Muscle of arm (tissue), 12 donors: ENCODE data around the gene SCN9A. TPM values are rescaled to one million over a fixed set of nuclear protein-coding genes. Genes with fewer than 3 reads are reported as not detected.
"Not testable (repeated sequence)": the region's sequence is repeated elsewhere in the genome, so short reads cannot be mapped to it uniquely, and the experiment has no call there.

Source experiments
- DNase-seq: peaks from one replicate; pipeline ENCODE4 v3.0.0-alpha.2; 2013
- polyA plus RNA-seq, 12 donors: library from polyadenylated mRNA; unstranded; fragments of 120-200 nt; gene quantifications; one replicate each; pipeline ENCODE4 v1.2.1, GENCODE V29; 2013; ENCODE audit not compliant: insufficient read length in 12 of 12

Gene SCN9A
- polyA plus RNA-seq, 12 donors: 2.8 to 19.1 (median 4.2) TPM; not detected in 1

GRCh38 chr2:166376488-166376828 lies 714 bp upstream of the SCN9A start:
- no peak for DNase-seq

DNA sequence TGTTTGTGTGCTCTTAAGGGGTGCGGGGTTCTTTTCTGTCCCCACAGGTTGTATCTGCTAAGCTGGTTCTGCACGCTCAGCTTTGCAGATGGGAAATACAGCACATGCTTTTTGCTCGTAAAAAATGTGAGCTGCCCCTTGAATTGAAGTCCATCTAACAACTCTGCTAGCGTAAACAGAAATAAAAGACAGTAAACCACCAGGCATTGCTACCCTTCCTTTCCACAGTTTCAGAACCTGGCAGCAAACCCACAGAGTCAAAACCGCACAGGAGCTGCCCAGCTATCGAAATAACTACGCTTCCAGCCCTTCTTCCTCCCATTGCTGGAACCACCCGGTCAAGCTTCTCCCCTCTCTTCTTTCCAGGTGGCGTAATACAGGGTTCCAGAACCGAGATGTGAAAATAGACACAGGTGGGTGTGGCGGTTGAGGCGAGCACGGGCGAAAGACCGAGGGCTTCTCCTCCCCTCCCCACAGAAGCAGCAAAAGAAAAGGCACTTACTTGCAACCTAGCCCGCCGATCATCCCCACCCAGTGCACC lies 479 bp downstream of the SCN9A start:
- DNase-seq: peak; percentile 20

GRCh38 chr2:166373951-166374350 lies 1.8 kb downstream of the SCN9A start:
- DNase-seq: no peak

GRCh38 chr2:166373539-166373938 lies 2.2 kb downstream of the SCN9A start:
- no peak for DNase-seq

DNA sequence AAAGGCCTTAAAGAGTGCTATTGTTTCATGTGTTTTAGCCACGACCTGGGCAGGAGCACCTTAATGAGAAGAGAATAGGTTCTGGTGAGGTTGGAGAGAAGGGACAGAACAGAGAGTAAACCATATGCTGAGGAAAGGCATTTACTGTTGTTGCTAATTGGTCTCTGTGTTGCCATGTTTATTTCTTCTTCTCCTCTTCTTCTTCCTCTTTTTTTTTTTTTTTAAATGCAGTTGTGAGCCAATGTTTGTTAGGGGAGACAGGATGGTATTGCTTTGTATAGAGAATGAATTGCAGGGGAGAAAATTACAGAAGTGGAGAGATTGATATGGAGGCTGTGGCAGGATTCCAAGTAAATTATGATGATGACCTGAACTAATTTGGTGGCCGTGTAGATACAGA lies 2.6 kb downstream of the SCN9A start:
- DNase-seq: no peak

DNA sequence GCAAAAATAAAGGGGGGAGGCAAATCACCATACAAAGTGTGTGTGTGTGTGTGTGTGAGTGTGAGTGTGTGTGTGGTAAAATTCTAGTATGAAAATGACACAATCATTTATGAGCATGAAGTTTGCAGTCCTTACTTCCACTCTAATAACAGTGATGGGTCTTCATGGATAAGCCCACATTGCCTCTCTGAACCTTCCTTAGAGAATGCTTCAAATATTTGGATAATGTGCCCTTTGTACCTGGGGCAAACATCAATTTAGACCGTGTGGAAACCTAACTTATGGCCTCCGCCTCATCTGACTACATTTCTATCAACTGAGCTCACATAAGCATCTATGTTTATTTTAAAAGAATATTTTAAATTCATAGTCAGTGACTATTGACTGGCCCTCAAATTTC lies 3.7 kb downstream of the SCN9A start:
- DNase-seq: no peak

GRCh38 chr2:166365803-166366420 lies 9.8 kb downstream of the SCN9A start:
- no peak for DNase-seq

DNA sequence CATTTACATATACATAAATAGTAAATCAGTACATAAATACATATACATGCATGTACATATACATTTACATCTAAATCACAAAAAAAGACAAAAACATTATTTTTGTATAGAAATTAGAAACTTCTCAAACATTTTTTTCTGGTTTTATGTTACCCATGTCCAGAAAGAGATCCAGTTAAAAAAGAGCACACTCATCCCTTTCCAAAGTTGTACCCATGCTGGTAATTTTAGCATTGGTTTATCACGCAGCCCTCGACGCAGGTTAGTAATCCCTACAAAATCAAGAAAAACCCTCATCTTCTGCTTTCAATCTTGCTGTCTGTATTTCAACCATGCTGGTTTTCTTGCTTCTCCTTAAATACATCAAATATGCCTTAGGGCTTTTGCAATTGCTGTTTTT lies 10.5 kb downstream of the SCN9A start:
- DNase-seq: no peak

DNA sequence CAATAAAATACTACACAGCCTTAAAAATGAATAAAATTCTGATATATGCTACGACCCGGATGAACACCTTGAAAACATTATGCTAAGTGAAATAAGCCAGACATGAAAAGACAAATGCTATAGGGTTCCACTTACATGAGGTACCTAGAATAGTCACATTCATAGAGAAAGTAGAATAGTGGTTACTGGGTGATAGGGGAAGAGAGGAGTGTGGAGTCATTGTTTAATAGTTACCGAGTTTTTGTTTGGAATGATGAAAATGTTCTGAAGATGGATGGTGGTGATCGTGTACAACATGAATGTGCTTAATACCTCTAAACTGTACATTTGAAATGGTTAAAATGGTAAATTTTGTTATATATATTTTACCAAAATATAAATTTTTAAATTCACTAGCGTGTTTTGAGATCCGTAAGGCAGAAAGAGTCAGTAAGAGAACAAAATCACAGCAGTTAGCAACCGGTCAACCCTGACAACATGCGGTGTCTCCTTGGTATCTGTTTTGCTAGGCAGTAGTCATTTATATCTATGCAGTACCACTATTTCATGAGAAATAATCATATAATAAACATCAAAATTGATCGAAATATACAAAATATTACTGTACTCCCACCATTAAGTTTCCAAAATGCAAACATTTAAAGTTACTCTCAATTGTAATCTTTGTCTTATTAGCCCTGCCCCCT lies 11.1 kb downstream of the SCN9A start:
- no peak for DNase-seq

DNA sequence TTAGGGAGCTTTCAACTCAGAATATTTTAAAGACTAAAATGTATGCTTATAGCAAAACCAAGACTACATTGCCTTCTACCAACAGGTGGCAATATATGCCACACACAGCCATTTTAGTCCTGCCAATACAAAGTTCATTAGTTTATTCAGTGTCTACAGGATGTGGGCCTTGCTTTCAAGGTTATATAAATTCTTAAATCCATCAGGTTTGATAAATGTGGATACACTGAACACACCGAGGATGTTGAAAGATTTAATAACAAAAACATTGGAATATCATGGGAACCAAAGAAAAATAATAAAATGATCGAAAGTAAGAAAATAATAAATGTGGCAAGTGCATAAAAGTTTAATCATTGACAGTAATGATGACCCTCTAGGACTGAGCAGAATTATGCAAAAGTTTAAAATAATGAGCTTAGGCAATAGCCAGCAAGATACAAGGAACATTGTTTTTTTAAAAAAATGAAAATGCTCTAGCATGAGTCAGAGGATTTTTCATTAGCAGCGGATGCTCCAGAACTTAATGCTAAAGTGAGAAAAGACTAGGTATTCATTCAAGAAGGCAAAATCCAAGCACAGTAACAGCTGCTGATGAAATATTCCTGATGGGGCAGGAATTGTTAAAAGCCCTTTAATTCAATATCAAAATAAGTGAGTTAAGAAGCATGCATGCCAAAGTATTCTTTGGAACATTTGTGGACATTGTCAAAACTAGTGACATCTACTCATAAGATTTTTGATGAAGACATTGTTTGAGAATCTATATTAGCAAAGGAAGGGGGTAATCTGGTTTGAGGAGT lies 14.2 kb downstream of the SCN9A start:
- no peak for DNase-seq

DNA sequence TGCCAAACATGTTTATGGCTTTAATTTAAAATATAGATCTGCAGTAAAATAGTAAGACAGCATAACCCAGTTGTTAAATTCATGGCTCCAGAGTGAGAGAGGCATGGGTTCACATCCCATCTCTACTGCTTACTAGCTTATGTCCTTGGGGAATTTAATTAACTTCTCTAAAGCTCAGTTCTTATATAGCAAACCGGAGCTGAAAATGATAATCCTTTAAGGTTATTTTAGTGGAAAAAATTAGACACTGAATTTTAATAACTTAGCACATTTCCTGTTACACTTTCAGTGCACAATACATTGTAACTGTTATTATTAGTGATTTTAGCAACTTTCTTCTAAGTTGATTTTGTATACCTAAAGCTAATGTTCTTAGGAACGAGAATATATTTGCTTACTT lies 14.8 kb downstream of the SCN9A start:
- no peak for DNase-seq

DNA sequence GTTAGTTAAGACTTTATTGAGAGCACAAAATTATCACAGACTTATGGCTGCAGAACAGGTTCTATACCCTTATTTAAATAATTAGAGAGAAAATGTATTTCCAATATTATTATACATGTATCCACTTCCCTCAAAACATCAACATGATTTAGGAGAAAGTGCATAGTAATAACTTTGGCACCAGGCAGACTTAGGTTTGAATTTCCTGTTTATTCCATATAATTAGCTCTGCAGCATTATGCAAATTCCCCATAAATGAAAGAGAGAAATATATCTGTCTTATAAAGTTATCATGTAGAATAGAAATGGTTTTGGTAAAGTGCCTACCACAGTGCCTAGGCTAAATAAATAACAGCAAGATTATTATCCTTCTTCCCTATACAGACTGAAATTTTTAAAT lies 15.3 kb downstream of the SCN9A start:
- no peak for DNase-seq

GRCh38 chr2:166357950-166358321 lies 17.8 kb downstream of the SCN9A start:
- not testable (repeated sequence) for DNase-seq

- no peak for DNase-seq
These were observed 18.4 kb downstream of the SCN9A start for GRCh38 chr2:166357068-166357949.

GRCh38 chr2:166351319-166351718 lies 24.4 kb downstream of the SCN9A start:
- no peak for DNase-seq

- DNase-seq: no peak
These were observed 25.2 kb downstream of the SCN9A start for GRCh38 chr2:166350525-166350924.

- no peak for DNase-seq
These were observed 31.2 kb downstream of the SCN9A start for GRCh38 chr2:166344286-166345113.

DNA sequence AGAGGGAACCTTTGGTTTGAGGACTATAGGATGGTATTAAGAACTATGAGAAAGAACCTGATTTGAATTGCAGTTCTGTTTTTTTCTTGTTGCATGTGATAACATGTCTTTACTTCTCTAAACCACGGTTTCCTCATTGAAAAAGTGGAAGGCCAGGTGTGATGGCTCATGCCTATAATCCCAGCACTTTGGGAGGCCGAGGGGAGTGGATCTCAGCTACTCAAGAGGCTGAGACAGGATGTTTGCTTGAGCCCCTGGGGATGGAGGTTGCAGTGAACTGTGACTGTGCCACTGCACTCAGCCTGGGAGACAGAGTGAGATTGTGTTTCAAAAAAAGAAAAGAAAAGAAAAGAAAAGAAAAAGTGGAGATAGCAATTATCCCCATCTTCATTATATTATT lies 32.3 kb downstream of the SCN9A start:
- no peak for DNase-seq

- DNase-seq: no peak
These were observed 34.3 kb downstream of the SCN9A start for GRCh38 chr2:166341426-166341825.

- no peak for DNase-seq
These were observed 36.9 kb downstream of the SCN9A start for GRCh38 chr2:166338831-166339339.

DNA sequence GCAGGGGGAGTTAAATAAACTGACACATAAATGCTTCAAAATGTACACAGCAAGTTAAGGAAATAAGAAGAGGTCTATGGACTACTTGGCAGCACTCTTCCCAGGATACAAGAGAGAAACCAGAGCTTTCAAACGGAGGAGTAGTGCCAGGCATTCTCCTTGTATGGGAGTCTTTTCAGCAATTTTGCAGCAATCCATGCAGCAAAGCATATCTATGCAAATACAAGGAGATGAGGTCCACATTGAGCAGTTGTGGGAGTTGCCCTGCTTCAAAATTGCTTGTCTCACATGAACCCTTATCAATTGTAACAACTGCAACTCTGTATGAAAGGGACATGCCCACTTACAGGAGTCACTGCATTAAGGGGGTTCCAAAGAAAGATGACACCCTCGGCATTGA lies 37.8 kb downstream of the SCN9A start:
- no peak for DNase-seq
